Measurements from ENCODE around the gene LEAP2.

DNA sequence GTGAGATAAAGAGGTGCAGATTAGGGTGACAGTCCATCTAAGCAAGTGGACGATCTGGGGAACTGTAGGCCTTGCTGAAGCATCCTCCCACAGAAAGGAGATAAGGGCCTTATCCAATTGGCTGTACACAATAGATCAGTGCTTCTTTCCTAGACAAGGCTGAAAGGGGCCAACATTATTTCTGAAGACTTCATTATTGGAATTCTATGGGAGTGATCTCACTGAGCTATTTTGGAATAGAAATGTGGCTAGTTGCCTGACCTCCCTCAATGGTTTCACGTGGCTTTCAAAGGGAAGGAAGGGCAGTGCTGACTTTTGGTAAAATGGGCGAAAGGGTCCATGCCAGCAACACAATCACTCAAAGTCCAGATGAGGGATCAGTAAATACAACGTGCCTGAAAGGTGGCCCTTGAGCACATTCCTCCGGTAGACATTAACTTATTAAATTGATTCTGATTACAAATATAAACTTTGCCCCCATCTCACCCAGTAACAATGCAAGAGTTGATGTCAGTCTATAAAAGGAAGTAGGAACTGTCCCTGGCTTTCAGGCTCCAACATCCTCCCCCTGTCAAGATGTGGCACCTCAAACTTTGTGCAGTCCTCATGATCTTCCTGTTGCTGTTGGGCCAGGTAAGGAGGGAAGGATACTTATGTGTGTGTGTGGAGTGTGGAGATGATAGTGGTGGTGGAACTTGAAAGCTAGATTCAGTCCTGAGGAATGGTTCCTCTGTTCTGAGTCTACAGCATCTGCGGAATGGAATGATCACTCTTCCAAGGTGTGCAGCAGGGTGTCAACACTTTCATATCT is at the start of gene LEAP2:
- no peak for TF ChIP-seq POLR2A (IDR thresholded peaks at IDR 0.05)
- TF ChIP-seq, protein P1, sequence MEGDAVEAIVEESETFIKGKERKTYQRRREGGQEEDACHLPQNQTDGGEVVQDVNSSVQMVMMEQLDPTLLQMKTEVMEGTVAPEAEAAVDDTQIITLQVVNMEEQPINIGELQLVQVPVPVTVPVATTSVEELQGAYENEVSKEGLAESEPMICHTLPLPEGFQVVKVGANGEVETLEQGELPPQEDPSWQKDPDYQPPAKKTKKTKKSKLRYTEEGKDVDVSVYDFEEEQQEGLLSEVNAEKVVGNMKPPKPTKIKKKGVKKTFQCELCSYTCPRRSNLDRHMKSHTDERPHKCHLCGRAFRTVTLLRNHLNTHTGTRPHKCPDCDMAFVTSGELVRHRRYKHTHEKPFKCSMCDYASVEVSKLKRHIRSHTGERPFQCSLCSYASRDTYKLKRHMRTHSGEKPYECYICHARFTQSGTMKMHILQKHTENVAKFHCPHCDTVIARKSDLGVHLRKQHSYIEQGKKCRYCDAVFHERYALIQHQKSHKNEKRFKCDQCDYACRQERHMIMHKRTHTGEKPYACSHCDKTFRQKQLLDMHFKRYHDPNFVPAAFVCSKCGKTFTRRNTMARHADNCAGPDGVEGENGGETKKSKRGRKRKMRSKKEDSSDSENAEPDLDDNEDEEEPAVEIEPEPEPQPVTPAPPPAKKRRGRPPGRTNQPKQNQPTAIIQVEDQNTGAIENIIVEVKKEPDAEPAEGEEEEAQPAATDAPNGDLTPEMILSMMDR (IDR thresholded peaks at IDR 0.05): no peak
- TF ChIP-seq EP300 (IDR thresholded peaks at IDR 0.05): no peak
